Adipose tissue (tissue), 3 donors: ENCODE results near the gene ATXN7L1. TPM values are rescaled to one million over a fixed set of nuclear protein-coding genes. Genes with fewer than 3 reads are reported as not detected.
"Not testable (repeated sequence)": the region's sequence is repeated elsewhere in the genome, so short reads cannot be mapped to it uniquely, and the experiment has no call there.

Experiments used
- H3K27ac ChIP-seq: one replicate; pipeline ENCODE4 v1.5.1; 2013; ENCODE audit warnings: low read depth, low read length
- WGBS, 3 donors: extraction: QIAGEN DNeasy Blood & Tissue Kit; methylation state at CpG; one replicate each; pipeline ENCODE4 v1.1.7; 2013; 5-methylcytosine and 5-hydroxymethylcytosine counted together
- polyA plus RNA-seq, 3 donors: library from polyadenylated mRNA; stranded (reverse); fragments of 200-250 nt; gene quantifications; one replicate each; pipeline ENCODE4 v1.2.3, GENCODE V29; 2013
- donor health status: healthy with polysubstance abuse.
- donor health status: Bipolar disorder and iron deficiency.
- donor health status: healthy.

The ATXN7L1 gene
- polyA plus RNA-seq, 3 donors = 2.4 to 5.3 (median 3.7) TPM

DNA sequence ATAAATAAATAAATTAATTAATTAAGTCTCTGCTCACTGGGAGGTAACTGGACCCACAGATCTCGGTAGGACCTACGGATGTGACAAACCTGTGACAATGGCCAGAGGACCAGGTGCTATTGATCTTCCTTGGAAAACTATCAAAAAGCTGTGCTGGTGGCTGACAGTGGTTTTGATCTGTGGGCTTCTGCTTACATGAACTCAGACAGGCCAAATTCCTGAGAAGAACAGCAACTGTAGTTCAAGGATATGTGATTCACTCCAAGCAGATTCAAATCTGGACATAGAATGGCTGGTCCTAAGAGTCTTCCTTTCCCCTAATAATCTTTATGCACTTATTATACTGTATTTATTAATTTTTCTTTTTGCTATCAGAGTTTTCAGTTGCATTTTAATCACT is 80.0 kb downstream of the ATXN7L1 start:
- no peak overlapping the region for H3K27ac ChIP-seq

DNA sequence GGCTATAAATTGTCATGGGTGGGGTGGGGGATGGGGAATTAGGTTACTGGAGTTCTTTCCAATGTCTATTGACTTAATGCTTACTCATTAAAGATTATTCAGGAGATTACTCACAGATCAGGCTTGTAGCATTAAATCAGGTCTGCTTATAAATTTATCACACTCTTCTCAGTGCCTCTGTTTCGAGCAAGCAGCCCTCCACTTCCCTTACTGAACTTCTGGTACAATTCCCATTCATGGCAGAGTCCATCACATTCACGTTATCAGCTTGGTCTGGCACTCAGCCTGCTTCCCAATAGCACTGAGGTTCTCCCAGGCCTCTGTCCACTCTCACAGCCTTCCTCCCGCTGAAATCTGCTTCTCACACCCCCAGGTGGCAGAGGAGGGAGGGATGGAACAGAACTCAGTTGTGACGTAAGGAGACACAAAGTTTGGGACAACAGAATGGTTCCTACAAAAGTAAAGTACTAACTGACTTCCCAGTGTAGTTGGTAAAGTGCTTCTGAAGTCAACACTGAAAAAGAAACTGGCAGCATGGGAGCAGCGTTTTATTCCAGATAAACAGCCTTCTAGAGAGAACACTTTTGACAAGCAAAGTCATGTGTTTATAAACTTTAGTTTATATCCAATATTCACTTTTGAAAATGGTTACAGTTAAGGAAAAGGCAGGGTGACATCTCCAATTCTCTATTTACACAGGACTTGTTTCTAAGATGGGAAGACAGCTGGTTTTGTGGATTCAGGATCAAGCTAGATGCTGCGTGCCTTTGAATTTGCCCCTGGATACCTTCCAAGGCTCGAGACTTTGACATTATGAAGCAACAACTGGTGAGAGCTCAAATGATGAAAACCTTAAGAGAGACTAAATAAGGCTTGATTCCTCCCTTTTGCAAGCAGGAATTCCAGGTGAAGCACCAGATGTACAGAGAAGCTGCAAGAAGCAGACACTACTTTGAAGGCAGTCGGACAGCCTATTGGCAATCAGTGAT is 81.4 kb downstream of the ATXN7L1 start:
- no peak overlapping the region for H3K27ac ChIP-seq
- 49 to 69% (median 57%) methylated on average over 8 of the region's 8 CpGs for WGBS, 3 donors

More for the DNA sequence above, 80.0 kb downstream of the ATXN7L1 start:
- 96 to 98% (median 96%) methylated on average over 2 of the region's 2 CpGs for WGBS, 3 donors

DNA sequence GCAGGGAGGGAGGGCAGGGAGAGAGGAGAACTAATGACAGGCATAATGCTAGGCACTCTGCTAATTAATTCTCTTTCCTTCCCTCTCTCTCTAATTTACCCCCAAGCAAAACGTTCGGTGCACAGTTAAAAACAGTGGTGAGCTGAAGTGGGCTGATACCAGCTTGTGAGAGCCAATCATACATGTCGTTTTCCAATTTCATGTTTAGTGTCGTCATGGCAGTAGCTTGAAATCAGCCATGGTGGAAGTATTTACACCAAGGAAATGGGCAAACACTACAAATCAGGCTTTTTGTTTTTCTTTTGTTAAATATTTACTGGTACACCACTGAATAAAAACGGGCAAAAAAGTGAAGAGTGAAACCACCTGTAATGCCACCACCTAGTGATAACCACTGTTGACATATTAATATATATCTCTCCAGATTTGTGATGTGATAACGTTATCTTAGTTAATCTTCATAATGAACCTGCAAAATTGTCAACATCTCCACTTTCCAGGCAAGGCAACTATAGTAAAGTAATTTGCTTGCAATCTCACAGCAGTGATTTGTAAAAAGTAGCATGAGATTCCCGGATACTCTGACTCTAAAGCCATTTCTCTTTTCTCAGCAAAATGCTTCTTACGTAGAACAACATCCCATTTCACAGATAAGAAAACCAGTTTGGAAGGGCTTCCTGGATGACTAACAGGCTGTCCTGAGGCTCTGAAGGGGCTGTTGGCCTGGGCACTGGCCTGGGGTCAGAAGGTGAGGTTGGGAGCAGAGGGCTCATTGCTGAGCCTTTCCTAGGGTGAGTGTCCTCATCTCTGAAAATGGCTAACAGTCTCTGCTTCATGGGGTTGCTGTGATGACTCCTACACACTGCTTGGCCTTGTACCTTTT is 83.7 kb downstream of the ATXN7L1 start:
- H3K27ac ChIP-seq = no peak overlapping the region
- WGBS, 3 donors = 87 to 94% (median 89%) methylated on average over 8 of the region's 8 CpGs

DNA sequence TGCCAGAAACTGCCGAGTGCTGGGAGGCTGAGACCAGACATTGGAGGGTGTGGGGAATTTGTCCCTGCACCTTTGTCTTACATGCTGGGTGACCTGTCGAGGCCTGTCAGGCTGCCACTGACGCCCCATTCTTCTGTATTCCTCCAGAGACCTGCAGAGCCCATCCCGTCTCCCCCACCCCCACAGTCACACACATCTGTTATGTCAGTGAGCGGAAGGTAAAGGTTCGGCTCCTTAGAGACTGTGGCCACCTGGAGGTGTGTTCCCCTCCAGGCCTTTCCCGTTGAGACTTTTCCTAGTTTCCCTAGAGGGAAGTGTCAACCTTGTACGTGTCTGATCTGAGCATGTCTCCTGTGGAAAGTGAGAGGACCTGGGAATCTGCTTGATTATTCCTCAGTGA is 84.5 kb downstream of the ATXN7L1 start:
- 90 to 94% (median 93%) methylated on average over 8 of the region's 8 CpGs for WGBS, 3 donors
- H3K27ac ChIP-seq = no peak overlapping the region

DNA sequence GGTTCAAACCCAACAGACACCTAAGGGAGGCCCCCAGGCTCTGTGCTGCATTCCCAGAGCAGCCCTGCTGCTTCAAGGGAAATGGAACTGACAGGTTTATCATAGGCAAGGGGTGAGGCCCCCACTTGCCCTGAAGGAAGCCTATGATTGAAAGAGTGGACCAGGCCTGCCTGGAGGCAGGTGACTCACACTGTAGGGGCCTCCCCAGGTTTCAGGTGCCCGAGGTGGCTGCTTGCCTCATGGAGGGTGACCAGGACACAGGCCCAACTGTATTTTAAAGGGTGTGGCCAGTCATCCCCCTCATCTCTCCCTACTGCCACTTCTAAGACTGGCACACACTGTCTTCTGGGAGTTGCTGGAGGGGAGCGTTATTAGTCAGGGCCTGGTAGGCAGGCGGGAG is 85.4 kb downstream of the ATXN7L1 start:
- WGBS, 3 donors = 92 to 95% (median 95%) methylated on average over 3 of the region's 3 CpGs
- no peak overlapping the region for H3K27ac ChIP-seq

DNA sequence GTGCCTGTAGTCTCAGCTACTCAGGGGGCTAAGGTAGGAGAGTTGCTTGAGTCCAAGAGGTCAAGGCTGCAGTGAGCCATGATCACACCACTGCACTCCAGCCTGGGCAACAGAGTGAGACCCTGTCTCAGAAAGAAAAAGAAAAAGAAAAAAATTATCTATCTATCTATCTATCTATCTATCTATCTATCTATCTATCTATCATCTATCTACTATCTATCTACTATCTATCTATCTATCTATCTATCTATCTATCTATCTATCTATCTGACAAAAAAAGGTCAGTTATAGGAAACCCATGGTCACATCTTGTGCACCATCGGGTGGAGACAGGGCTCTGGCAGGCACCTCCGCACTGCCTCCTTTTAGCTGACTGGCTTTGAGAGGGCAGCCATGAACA is 85.9 kb downstream of the ATXN7L1 start:
- WGBS, 3 donors = 95 to 98% (median 97%) methylated on average over 2 of the region's 2 CpGs
- not testable (repeated sequence) for H3K27ac ChIP-seq

DNA sequence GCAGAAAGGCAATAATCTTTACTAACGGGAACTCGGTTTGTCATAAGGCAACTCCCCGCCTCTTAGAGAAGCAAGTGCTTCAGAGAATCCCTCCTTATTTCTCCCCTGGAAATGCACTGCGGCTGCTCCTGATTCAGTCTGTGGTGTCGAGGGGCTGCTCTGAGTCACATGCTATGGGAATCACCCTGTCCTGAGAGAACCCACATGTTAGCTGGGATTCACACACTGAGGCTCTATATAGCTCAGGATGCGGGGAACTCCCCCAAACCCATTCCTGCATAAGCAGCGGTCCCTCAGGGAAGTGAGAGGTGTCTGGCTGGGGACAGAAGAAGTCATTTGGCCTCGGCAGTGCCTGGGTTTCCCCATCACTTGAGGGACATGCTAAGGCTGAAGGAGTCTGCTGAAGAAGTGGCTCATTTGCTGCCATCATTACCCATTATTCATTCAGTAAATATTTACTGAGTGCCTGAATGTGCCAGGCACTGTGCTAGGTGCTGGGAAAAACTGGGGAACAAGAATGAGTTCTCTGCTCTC is 87.5 kb downstream of the ATXN7L1 start:
- H3K27ac ChIP-seq = no peak overlapping the region
- WGBS, 3 donors = 81 to 89% (median 83%) methylated on average over 8 of the region's 8 CpGs

DNA sequence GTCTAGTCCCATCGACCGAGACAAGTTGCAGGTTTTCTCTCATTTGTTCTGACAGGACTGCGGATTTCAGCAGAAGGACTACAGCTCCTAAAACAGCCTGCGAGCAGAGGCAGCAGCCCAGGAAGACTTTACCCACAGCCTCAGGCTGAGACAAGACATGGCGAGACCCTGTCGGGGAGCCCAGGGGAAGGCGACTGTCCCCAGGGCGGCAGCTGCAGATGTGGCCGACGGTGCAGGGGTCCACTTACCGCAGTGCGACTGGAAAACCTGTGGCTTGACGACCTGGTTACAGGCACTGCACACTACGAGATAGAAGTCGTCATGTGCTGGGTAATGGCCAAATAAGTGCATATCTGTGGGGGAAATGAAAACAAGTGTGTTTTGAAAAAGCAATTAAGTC is 88.0 kb downstream of the ATXN7L1 start:
- 83 to 89% (median 89%) methylated on average over 15 of the region's 15 CpGs for WGBS, 3 donors
- no peak overlapping the region for H3K27ac ChIP-seq

DNA sequence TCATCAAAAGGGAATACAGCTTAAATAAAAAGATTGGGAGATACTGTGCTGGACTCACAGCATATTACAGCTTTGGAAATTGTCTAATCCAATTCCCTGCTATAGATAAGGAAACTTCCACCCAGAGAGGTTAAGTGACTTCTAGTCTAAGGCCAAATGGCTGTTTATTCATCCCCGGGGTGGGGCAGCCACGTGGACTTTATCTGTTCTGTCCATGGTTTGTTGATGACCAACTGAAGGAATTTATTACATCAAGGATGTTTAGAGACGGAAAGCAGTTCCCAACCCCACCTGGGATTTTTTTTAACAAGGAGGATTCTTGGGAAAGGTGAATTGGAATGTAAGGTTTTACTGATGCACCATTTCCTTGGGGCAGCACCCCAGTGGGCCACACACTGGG is 88.6 kb downstream of the ATXN7L1 start:
- 73 to 86% (median 83%) methylated on average over 3 of the region's 3 CpGs for WGBS, 3 donors
- H3K27ac ChIP-seq = no peak overlapping the region

DNA sequence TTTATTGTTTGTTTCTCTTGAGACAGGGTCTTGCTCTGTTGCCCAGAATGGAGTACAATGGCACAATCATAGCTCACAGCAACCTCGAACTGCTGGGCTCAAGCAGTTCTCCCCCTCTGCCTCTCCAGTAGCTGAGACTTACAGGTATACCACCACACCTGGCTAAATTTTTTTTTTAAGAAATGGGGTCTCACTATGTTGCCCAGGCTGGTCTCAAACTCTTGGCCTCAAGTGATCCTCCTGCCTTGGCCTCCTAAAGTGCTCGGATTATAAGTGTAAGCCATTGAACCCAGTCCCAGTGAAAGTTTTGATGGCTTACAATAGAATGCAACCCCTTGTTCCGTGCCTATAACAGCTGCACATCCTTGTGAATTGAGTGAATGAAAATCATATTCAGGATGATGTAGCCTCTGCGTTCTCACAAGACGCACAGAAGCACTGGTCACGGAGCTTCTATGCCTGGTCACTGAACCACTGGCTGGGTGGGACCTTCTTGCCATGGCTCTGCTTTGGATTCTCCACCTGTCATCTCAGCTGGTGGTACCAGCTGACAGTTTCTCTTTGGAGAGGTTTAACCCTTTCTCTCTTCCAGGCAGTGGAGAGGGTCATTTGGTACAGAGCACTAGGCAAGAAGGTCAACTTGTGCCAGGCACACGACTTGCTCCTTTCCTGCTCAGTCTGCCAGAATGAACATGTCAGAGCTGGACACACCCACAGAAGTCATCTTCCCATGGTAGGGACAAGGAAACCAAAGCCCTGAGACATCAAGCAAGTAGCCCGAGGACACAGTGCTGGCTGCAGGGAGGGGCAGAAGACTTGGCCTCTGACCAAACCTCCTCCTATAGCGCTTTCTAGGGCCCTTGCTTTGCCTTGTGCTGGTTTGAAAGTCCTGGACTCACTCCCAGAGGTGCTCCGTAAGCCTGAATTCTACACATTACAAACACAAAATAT is 89.6 kb downstream of the ATXN7L1 start:
- WGBS, 3 donors = 90 to 95% (median 92%) methylated on average over 10 of the region's 10 CpGs
- H3K27ac ChIP-seq = no peak overlapping the region

DNA sequence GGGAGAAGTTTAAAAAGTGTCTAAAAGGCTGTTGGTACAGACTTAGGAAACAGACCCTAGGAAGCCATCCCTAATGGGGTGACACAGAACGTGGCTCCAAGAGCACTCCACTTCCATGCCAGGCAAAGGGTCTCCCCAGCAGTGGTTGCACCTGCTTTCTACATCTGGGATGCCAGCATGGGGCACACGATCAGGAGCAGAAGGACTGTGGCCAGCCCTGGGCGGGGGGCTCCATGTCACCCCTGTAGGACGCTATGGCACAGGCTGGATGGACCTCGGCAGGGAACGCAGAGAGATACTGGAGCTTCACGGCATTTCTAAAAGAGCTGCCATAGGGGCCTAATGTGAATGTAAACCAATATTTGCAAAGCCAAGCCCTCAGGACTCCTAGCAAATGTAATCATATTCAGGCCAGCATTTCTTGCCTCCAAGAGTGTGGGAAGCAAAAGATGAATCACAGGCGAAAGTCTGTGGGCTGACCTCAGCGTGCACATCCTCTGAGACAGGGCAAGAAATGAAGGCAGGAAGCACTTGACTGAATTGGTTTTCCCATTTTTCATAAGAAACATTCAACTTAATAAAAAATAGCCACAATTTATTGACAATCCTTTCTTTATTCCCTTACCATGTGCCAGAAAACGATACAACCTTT is 93.9 kb downstream of the ATXN7L1 start:
- no peak overlapping the region for H3K27ac ChIP-seq
- 79 to 87% (median 84%) methylated on average over 10 of the region's 10 CpGs for WGBS, 3 donors

DNA sequence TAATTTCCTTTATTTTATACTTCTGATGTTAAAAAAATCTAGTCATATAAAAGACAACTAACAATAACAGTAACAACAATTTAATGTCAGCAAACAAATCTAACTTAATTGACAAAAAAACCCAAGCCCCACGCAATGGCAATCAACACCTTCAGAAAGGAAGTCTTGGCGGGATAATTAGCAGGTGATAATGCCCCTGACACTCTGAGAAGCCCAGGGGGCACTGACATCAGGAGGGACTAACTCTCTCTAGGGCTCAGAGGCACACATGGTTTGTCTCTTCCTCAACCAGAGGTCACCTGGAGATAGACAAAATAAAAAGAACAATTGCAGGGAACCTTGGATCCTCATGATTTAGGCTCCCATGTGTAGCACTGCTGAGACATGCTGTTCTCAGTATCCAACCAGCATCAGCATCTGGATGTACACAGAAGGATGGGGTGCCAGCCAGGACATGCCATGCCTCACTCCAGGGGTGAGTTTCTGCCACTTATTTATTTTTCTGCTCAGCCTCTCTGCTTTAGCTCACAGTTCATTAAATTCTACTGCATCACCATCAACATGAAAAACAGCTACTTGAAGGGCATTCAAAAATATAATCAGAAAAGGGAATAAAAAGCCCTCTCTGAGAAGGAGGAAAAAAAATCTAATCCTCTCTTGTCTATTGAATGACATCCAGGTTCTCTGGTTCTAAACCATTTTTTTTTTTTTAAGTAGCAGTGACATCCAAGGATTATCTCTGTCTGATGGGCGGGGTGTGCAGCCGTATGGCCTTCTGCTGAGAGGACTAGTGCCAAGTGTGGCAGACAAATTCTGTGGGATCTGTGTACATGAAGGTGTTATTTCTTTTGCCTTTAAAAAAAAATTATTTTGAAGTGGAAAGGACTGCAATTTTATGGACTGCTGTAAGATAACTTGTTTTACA is 96.3 kb downstream of the ATXN7L1 start:
- 80 to 86% (median 84%) methylated on average over 4 of the region's 4 CpGs for whole genome bisulfite sequencing, 3 donors
- no peak overlapping the region for H3K27ac ChIP-seq

DNA sequence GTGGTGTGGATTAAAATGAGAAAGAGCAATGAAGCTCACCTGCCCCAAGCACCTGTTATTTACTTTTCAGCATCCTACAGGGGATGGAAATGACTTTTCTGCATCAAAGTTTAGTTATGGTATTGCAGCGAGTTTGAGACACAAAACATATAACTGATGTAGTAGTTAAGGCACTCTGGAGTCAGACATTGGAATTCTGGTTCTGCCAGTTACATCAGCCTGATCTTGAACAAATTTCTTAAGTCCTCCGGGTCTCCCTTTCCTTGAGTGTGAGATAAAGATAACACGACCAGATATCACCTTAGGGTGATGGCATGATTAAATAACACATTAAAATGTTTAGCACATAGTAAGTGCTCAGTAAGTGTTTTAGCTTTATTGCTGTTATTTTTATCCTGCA is 97.4 kb downstream of the ATXN7L1 start:
- 74 to 97% (median 88%) methylated on average over 3 of the region's 3 CpGs for WGBS, 3 donors
- no peak overlapping the region for H3K27ac ChIP-seq

DNA sequence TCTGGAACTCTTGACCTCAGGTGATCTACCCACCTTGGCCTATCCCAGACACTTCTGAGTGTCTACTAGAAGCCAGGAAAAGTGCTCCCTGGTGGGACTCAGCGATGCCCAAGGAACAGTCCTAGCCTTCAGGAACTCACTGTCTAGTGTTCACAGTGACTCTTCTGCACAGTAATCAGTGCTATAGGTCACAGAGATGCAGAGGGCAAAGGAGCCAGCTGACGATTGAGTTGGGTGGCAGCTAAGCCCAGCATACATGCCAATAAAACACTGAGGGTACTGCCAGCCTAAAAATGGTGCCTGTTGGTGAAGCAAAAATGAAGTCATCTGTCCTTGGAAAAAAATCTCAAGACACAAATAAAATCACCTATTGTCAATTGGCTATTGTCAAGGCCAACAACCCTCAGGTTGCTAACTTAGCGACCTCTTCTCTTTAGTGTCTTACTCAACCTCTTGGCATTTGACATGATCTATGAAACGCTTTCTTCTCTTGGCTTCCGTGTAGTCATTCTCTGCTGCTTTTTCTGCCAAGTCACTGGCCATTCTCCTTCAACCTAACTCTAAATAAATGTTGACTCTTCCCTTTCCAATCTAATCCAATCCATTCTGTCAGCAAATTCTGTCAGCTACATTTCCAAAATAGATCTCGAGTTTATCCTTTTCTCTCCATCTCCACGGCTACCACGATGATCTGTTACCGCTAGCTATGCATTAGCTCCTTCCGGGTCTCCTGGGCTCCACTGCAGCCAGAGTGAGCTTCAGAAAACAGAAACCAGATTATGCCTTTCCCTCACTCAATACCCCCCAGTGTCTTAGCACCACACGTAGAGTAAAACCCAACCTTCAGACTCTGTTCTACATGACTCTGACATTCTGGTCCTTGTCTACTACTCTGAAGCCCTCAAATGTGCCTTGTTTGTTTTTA is 99.2 kb downstream of the ATXN7L1 start:
- H3K27ac ChIP-seq = no peak overlapping the region
- 81 to 86% (median 84%) methylated on average over 11 of the region's 11 CpGs for WGBS, 3 donors

DNA sequence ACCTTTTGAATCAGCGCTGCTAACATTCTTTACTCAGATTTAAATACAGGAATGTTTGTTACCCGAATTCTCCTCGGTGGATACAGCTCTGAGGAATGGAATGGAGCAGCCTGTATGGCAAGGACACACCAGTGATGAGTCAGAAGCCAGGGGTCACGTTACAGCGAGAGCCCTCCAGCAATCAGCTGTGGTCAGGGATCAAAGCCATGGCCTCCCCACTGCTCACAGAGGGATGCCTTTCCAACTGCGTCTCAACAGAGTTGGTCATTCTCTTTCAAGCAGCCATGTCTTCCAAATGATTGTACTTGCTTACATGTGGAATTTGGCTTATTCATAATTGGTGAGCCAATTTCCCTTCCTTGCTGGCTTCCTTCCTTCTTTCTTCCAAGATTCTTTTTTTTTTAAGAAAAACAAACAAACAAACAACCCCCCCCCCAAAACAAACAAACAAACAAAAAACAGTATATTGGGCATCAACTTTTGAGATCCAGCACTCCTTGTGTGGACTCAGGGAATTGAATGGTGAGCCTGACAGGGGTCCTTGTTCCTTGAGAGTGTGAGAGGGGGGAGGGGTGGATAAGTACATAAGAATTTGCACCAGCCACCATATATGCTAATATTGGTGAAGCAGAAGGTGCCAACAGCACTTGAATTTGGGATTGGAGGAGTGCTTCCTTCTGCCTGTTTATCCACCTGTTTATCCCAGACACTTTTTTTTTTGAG is 100.2 kb downstream of the ATXN7L1 start:
- H3K27ac ChIP-seq = no peak overlapping the region
- WGBS, 3 donors = 55 to 72% (median 67%) methylated on average over 6 of the region's 6 CpGs
